Hepatocyte (in vitro differentiated cells): Measurements from ENCODE around the gene ATP9B.
"Not testable (repeated sequence)": the region's sequence is repeated elsewhere in the genome, so short reads cannot be mapped to it uniquely, and the experiment has no call there.

Source experiments
- CTCF ChIP-seq: fragments of 200-600 bp; sonication (generic); IDR thresholded peaks from 2 replicates; pipeline ENCODE4 v1.5.1; 2016; ENCODE audit warnings: antibody characterized with exemption, mild to moderate bottlenecking; ENCODE audit not compliant: poor library complexity
- EZH2 ChIP-seq: fragments of 200-600 bp; sonication (generic); IDR thresholded peaks from 2 replicates; pipeline ENCODE4 v1.6.1; 2016; ENCODE audit warnings: antibody characterized with exemption, mild to moderate bottlenecking, borderline replicate concordance
- EZH2phosphoT487 ChIP-seq: fragments of 200-600 bp; sonication (generic); IDR thresholded peaks from one replicate; pipeline ENCODE4 v1.6.1; 2018; ENCODE audit warnings: antibody characterized with exemption, mild to moderate bottlenecking, low read depth, moderate library complexity; ENCODE audit not compliant: unreplicated experiment, severe bottlenecking

DNA sequence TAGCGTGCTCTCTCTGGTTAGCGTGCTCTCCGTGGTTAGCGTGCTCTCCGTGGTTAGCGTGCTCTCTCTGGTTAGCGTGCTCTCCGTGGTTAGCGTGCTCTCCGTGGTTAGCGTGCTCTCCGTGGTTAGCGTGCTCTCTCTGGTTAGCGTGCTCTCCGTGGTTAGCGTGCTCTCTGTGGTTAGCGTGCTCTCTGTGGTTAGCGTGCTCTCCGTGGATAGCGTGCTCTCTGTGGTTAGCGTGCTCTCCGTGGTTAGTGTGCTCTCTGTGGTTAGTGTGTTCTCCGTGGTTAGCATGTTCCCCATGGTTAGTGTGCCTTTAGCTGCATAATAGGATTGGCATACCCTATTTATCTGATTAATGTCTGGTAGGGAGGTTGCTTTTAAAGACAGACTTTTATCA is 258.7 kb downstream of the ATP9B start:
- not testable (repeated sequence) for TF ChIP-seq CTCF, EZH2, EZH2phosphoT487
